T47D (cell line): Measurements from ENCODE around the gene PPFIA4.

ENCODE experiments used
- DNase-seq, 2 experiments: peaks; one replicate each; pipeline versions ENCODE4 v3.0.0 to v3.0.0-alpha.2; 2011 to 2012; ENCODE audit warnings: low read depth in 1 of 2, low spot score in 1 of 2
- JUND ChIP-seq: IDR thresholded peaks from 2 replicates; pipeline ENCODE4 v1.6.1; 2012; ENCODE audit warnings: low read depth
- in situ Hi-C: cut with HindIII; loops from 2 replicates; pipeline ENCODE4 v1.10.0; 2016; ENCODE audit warnings: low sequenced_read_pairs, low pct_unique_long_range_greater_than_20kb

The PPFIA4 gene

DNA sequence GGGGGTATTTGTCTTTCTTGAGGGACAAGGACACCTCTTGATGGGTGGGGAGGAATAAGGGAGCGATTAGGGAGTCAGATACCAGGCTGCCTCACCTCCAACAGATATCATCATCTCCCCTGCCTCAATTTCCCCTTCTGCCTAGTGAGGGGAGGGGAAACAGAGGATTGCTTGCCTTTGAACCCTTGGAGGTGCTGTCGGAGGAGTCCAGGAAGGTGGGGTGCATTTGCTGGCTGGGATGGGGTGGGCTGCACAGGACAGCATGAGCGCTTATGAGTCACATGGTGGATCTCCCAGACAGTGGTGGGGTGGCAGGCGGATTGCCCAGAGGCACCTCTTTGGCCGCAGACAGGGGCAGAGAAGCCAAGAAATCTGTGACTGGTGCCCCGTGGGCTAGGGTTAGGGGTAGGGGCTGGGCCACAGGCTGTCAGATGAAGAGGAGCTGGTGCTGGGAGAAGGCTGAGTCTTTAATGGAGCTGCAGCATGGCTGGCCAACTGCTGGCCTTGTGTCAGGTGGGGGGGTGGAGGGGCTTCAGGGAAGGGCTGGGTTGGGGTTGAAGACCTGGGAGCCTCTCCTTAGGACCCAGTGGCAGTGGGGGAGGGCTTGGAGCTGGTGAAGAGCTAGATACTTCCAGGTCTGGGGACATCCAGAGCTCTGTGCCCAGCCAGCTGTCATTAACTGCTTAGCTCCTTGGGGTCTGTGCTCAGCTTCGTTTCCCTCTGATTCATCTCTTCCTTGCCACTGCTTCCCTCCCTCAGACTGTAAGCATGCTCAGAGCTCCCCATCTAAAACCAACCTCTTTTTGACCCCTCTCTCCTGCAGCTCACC is 94.2 kb downstream of the PPFIA4 start:
- in situ Hi-C loops = no loop called here
- no peak for TF ChIP-seq JUND
- no peak for DNase-seq

DNA sequence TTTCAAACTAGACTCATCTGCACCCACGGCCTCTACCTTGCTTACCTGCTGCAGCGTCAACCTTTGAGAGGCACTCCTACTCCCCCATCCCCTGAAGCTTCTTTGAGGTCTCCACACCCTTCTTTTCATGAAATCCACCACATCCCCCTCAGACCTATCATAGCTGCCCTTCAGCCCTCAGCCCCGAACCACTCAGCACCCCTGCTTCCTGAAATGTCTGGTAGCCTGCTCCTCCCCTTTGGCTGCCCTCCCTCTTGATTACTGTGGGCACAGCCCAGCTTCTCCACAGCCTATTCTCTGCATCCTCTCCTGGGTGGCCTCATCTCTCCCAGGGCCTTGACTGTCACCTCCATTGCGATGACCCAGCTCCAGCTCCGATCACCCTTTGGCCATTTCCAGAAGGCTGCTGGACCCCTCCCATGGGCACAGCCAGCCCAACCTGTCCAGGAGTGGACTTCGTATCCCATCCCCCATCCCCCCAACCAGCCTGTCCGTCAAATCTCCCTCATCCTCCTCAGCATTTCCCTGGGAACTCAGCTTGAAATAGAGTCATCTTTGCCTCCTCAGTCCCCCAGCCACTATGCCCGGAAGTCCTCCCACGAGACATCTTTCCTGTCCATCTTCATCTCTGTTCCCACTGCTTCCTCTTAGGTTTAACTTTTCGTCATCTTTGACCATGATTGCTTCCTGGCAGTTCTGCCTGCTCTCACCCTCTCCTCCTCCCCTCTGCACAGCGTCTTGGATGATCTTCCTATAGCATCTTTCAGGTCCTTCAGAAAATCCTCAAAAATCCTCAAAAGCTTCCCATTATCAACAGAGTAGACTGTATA is 95.1 kb downstream of the PPFIA4 start:
- no peak for DNase-seq
- in situ Hi-C loops = no loop called here
- TF ChIP-seq JUND = no peak

DNA sequence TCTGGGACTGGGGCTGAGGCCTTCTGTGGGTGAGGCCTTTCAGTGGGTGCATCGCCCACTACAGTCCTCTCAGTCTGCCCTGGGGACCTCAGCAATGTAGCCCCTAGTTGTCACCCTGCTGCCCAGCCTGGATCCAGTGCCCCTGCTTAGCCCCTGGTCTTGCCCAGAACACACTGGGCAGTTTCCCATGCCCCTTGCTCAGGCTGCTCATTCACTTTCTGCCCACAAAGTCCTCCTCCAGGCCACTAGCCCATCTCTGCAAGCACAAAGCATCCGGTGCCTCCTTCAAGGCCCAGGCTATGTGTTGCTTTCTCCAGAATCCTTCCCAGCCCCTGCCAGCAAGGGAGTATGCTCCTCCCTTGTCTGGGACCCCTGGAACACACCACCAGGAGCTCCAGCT is 95.9 kb downstream of the PPFIA4 start:
- no peak for DNase-seq
- in situ Hi-C loops = no loop called here
- TF ChIP-seq JUND = no peak

DNA sequence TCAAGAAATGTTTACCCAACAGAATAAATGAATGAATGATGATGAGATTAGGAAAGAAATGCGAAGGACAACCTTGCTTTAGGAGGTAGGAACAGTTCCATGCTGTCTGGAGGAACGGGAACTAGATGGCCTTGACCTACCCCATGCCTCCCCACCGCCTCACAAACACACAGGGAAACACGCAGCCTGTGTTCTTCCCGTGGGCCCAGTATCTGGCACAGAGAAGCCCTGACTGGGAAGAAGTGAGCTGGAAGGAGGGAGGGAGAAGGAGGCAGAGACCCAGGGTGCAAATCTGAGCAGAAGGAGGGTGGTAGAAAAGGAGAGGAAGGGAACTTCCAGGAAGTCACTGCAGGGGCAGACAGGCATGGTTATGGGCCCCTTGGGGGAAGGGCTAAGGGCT is 97.7 kb downstream of the PPFIA4 start:
- DNase-seq = no peak
- in situ Hi-C loops = no loop called here
- no peak for TF ChIP-seq JUND

DNA sequence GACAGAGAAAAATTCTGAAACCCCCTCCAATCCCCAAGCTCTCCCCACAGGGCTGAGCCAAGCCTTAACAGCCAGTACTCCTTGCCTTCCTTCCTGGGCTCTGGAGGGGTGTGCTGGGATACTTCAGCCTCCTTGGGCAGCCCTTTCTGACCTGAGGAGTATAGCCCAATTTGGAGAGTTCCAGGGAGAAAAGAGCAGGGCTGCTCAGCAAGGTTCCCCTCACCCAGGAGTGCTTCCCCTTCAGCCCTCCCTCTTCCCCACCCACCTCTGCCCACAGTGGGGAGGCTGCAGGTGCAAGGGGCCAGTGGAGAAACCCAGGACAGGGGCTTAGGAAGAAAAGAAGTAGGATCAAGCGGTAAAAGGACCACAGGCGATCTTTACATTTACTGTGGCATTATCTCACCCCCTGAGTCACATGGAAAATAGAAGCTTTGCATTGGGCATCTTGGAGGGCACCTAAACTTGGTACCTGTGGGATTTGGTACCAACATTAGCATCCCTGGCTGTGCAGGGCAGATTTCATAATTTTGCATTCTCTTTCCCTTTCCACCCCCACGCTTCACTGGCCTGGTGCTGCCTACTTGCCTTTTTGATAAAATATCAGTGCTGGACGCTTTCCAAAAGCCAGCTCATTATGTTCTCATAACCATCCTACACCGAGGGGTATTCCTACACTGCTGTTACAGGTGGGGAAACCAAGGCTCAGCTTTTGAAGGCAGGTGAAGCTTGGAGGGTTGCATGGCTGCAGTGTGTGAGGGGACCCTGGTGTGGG is 98.4 kb downstream of the PPFIA4 start:
- in situ Hi-C loops = no loop called here
- no peak for DNase-seq
- no peak for TF ChIP-seq JUND

DNA sequence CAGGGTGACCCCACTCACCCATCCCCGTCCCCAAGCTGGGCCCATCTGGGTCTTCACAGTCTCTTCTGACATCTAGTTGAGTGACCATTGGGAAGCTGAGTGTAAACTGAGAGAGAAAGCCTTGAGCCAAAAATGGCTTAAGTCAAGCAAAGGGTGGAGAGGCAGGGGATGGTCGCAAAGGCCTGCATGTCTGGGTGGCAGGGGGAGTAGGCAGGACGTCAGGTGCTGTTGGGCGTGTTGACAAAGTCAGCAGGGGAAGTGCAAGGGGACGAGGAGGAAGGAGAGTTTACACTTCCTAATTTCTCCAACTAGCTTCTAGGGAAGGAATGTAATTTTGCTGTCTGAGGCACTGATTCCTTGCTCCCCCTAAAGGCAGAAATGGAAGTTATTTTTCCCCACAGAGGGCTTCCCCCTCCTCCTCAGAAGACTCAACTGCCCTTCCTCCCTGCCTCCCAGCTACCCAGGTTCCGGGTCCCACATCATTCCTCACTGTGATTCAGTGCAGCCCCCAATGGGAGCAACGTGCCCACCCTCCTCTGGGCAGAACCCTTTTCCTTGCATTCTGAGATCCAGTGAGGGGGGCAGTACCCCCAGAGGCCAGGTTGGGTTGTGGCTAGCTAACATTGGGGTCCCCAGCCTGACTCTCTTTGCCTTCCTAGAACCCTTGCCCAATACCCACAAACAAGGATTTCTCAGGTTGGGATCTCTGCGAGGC is 100.0 kb downstream of the PPFIA4 start:
- no peak for TF ChIP-seq JUND
- in situ Hi-C loops = no loop called here
- DNase-seq = peak; percentile 35 to 62

DNA sequence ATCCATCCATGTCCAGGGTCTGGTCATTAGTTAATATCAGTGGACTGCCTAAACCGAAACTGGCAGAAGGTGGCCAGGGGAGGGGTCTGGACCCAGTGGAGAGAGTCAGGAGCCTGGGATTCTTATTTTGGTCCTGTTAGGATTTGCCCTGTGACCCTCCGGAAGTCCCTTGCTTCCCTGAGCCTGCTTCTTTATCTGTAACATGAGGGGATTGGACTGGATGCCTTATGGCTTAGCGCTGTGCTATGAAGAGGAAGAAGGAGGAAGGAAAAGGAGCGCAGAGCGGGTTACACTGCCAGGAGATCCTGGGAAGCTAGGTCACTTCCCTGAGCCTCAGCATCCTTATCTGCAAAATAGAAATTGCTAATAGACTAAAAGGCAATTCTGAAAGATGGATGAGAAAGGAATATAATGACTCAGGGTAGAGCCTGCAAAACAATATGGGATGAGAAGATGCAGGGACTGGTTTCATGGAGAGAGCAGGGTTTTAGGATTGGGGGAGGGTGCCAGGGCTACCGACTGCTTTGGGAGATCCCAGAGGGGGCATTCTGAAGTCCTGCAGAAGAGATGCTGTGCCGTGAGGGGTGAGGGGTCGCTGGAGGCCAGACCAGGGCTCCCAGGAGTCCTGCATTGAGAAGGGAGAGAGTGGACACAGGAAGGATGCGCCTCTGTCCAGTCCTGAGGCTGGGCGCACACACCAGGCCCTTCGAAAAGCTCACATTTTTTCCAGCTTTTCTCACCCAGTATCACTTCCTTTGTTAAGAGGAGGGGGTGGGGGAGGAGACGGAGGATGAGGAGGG is 100.8 kb downstream of the PPFIA4 start:
- no peak for TF ChIP-seq JUND
- in situ Hi-C loops = no loop called here
- DNase-seq = no peak

DNA sequence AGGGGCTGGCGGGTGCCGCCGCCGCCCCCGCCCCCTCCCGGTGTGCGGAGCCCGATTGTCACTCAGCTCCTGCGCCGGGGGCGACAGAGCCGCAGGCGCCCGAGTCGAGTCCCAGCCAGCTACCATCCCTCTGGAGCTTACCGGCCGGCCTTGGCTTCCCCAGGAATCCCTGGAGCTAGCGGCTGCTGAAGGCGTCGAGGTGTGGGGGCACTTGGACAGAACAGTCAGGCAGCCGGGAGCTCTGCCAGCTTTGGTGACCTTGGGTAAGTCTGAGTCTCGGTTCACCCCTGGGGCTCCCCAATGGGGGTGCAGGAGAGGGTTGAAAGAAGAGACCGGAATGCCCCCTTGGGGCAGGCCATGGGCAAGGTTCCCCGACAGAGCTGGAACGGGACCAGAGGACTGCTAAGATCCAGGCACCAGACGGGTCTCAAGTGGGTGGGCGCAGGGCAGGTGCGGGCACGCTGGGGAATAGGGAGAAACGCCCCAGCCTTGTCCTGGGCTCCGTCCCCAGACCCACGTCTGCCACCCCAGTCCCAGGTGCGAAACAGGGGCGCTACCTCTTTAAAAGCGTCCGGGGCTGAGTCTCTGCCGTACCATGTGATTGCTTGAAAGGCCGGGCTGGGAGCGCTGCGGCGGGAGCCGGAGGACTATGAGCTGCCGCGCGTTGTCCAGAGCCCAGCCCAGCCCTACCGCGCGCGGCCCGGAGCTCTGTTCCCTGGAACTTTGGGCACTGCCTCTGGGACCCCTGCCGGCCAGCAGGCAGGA is 101.6 kb downstream of the PPFIA4 start, which contains the start of gene ADORA1:
Gene ADORA1, plus strand, starts transcription at position 61 of the 765 bp plus-strand sequence. CDS start 1,116 bp downstream, outside the sequence.
- no peak for TF ChIP-seq JUND
- peak; percentile 77 to 88 for DNase-seq
- in situ Hi-C loops = no loop called here

DNA sequence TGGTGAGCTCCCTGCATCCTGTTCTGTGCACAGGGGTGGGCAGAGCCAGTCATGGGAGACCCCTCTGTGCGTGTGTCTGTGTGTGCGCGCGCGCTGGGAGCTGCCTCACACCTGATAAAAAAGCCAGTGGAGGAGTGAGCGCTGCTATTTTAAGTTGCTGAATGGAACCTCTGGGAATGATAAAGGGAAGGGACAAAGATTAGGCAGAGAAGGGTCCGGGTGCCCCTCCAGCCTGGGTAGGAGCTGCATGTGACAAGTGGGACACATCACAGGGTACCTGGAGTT is 102.1 kb downstream of the PPFIA4 start:
- no peak for TF ChIP-seq JUND
- no peak for DNase-seq
- in situ Hi-C loops = no loop called here
